ENCODE results near the gene INPP1.

GRCh38 chr2:190334479-190335224, 8.7 kb upstream of the INPP1 start:
- TF ChIP-seq EZH2 (IDR thresholded peaks at IDR 0.05; ENCODE audit: insufficient read depth, low read length) (no peak), CTCF (IDR thresholded peaks at IDR 0.05; ENCODE audit: insufficient read depth, low read depth, low read length) (no peak)
